Activated CD8-positive, alpha-beta memory T cell treated with anti-CD3 and anti-CD28 coated beads, Interleukin-2, amount 50 U/mL, for 24 hours (primary cell): Measurements from ENCODE around the gene TTC12.

Experiments
- DNase-seq: peaks from one replicate; pipeline ENCODE4 v3.0.0-alpha.2; 2020; ENCODE audit errors: extremely low read depth

Gene TTC12

DNA sequence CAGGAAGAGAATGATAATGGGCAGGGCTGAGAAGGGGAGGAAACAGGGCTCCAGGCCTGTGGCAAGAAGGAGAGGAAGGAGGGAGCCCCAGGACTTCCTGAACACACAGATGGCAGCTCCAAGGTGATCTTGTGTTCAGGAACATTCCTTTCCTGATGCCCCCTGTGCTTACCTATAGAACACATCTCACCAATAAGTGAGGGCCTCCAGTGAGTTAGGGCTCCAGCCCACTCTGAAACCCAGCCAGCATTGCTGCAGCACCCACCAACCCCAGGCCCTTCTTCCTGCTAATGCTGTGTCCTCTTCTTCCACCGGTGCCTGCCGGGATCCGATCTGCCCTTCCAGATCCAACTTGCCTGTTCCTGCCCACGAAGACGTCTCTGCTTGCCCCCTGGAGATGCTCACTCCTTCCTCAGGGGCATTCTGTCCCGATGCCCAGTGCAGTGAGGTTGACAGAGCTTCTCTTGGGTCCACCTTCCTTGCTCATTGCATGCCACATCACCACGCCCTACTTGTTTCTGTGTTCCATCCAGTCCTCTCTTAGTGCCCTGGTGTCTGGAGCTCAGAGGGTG lies 90.6 kb downstream of the TTC12 start:
- DNase-seq = no peak

DNA sequence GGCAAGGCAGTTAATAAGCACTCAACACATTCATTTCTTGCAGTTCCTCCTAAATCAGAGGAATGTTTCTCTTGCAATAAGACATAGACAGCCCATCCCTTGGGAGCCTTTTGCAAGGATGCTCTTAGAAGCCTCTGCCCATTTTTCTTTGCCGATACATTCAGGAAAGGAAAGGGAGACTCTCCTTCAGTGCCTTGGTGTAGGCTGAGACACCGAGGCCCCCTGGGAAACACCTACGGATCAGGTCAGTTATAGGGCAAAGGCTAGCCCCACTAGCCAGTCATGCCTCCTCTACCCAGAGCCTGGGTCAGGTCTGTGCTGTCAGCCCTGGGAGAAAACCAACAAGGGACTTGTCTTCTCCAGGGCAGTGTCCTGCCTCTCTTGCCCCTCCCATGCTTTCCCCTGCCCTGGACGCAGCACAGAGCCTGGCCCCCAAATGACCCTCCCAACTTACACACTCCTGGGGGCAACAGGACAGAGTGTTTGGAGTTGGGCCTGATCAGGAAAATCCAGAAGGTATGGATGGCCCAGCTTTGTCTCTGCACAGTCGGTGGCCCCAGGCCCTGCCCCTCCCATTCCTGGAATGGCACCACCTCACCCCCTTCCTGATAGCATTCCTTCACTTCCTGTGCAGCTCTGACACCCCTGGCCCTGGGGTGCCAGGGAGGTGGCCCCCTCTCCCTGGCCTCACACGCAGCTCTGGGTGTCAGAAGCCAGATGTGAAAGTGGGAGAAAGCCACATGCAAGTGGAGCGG lies 91.5 kb downstream of the TTC12 start:
- no peak for DNase-seq

DNA sequence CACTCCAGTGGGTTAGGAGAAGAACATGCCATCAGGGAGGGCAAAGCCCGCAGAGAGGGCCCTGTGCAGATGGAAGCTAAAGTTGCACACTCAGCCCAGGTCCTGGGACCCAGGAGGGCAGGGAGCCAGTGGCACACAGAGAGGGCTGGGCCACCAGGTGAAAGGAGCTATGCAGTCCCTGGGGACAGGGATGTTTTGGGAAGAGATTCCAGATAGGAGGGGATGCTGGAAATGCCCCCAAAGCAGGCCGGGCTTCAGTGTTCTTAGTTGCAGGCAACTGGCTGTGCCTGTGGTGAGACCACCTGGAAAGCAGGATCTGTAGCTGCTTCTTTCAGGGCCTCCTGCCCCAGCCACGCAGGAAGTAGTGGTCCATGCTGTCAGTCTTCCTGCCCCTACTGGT lies 92.8 kb downstream of the TTC12 start:
- no peak for DNase-seq

DNA sequence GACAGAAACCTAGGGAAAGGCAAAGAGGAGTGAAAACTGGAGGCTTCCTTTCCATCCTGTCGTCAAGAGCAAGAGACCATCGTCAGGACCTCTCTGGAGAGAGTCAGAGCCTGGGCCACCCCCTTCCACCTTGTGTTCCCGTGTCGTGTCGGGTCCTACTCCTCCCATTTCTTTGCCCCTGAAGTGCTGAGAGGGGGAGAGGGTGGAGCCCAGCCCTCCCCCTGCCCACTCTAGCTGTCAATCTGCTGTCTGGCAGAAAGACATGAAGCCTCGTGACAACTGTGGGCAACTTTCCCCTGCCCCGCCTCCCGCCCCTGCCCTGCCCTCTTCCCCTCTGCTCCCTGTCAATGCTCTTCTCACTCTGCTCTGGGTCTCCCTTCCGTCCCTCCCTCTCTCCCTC lies 93.8 kb downstream of the TTC12 start:
- DNase-seq = no peak

DNA sequence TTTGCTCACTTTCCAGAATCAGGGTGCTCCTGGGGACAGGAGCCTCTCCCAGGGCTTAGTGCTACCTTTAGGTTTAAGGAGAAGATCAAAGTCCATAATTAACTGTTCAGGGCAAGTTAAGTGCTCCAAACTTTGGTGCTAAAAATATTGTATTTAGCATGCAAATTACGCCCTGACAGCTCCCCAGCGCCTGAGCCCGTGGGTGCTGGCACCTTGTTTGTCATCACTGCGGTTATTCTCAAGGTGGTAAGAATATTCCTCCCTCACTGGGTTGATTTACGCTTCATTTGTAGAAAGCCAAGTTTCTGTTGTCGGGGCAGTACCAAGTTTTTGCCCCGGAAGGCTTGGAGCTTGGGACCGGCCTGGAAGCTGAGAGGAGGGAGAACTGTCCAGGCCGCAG lies 94.5 kb downstream of the TTC12 start:
- no peak for DNase-seq

DNA sequence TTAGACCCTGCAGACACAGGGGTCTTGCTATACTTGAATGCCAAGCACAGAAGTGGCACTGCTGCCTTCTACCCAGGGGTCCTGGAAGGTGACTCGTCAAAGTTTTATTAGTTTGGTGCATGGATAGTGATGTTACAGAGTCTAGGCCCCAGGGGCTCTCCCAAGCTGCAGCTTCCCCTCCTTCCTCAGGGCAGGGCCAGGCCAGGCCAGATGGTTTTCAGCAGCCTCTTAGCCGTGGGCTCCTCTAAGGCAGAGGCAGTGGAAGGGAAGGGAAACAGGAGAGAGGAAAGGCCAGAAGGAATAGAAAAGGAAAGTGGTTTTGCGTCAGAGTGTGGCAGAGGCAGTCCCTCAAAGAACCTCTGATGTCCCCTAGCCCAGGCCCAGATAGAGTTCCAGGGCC lies 95.1 kb downstream of the TTC12 start:
- no peak for DNase-seq

DNA sequence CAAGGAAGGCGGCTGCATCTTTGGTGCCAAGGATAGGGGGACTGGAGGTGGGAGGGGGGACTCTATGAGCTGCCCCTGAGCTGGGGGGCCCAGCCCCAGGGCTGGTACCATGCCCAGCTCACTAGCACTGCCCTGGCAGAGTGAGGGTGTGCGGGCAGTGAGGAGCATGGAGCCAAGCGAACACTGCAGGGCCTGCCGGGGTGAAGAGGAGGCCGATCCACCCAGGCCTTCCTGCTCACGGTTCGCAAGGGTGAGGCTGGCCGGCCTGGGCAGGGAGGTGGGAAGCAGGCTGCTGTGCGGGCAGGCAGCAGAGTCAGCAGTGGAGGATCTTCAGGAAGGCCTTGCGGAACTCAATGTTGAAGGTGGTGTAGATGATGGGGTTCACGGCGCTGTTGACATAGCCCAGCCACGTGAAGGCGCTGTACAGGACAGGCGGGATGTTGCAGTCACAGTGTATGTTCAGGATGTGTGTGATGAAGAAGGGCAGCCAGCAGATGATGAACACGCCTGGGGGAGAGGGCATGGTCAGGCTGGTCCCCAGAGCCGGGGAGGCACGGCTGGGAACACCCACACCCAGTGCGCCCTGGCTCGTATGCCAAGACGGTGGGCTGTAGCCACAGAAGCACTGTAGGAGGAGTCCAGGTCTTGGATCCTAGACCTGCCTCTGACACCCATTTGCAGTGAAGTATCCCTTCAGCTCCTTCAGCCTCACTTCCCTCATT lies 96.2 kb downstream of the TTC12 start:
- DNase-seq = no peak

DNA sequence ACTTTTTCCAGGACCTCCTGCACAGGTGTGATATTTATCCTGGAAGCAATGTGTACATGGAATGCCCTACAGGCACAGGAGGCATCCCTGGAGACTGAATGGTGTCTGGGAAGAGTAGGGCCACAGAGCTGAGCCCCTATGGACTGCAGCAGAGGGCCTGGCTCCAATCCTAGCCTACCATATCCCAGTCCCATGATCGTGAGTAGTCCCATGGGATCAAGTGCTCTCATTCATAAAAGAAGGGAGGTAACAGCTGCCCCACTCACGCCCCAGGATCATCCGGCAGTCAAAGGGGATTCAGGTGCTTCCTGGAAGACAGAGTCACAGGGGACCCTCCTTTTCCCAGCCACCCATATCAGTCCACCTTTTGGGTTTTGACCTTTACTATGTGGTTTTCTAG lies 97.2 kb downstream of the TTC12 start:
- DNase-seq = no peak

DNA sequence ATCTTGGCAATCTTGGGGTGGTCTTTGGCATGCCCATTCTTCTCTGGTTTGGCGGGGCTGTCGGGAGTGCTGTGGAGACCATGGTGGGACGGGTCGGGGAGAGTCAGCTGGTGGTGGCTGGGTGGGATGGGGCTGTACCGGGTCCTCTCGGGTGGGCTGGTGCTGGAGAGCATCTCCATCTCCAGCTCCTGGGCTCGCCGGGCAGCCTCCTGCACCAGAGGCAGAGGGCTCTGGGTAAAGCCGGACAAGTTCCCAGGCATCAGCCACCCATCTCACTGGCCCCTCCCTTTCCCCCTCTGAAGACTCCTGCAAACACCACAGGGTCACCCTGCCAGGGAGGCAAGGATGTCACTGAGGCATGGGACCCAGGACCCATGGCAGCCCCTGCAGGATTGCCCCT lies 98.3 kb downstream of the TTC12 start:
- no peak for DNase-seq

DNA sequence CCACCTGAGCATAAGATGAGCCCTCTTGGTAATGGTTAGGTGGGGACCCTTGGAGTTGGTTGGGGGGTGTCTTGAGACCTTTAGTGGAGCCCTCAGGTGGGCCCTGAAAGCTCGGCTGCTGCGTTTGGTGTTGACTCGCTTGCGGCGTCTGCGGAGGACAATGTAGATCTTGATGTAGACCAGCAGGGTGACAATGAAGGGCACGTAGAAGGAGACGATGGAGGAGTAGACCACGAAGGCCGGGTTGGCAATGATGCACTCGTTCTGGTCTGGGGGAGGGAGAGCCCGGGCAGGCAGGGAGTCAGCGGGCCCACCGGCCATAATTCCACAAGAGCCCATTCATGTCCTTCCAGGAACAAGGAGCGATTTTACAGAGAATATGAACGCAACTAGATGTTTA lies 101.0 kb downstream of the TTC12 start:
- no peak for DNase-seq
